Measurements from ENCODE around the gene BCL11B.
"Not testable (repeated sequence)": the region's sequence is repeated elsewhere in the genome, so short reads cannot be mapped to it uniquely, and the experiment has no call there.

BCL11B gene

DNA sequence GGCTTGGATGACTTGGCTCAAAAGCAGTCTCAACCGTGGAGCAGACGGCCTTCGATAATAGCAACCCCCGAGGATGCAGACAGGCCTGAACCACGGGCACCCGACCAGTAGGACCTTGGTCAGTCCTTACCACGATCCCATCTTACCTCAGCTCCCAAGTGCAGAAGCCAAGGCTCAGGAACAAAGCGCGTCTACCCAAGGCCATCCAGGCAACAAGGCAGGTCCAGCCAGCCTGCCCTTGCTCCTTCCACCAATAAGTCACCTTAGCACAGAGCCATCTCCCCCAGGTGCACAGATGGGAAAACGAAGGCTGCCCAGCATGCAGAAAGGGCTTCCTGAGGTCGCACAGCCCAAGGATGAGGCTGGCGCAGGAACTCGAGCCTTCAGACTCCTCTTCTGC is 77.3 kb downstream of the BCL11B start:
- no peak for DNase-seq

DNA sequence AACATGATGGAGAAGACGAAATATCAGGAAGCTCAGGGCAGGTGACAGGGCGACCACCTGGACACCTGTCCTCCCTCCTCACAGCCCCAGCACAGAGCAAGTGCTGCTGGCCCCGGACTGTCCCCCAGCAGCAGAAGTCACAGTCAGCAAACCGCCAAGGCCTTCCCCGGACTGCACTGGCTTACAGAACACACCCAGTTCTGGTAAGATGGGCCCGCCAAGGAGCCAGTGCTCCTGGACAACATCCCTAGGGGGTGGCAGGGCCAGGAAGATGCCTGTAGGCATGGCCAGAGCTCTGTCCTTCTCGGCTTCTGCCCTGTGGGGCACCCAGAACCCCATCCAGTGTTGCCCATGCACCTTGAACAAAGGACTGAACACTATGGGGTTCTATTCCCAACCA is 77.9 kb downstream of the BCL11B start:
- DNase-seq: no peak

DNA sequence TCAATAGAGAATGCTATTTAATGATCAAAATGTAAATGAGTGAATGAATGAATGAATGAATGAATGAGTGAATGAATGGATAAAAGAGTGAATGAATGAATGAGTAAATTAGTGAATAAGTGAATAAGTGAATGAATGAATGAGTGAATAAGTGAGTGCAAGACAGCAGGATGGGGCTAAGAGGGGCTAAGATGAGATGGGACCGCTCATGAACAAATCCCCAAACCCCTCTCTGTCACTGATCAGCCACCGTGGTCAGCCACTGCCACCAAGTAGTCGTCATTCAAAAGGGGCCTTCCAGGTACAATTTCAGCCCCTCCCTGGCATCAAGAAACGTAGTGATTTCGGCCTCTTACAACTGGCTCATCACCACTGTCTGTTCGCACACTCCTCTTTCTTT is 79.2 kb downstream of the BCL11B start:
- no peak for DNase-seq

DNA sequence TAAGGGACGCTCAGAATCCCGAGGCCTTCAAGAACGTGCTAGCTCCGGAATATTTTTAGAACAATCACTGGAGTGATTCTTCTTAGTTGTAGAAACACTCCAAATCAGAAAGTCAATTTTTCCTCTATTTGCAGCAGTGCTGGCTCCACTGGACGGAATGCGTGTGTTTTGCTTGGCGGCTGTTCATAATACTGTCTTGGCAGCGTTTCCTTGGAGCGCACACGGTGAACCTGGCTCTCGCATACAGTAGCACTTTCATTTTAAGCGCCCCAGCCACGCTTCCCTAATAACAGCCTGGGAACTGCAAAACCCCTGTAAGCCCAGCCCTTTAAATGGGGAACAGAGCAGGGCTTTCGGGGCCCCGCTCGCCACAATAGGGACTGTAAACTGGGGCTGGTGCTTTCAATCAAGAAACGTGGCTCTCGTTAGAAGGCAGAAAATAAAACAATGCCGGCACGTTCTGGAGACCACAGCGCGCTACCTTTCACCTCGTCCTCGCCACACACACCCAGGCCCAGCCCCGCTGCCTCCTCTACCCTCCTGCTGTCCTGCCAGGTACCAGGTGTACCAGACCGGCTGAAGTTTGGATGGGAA is 79.9 kb downstream of the BCL11B start:
- no peak for DNase-seq

DNA sequence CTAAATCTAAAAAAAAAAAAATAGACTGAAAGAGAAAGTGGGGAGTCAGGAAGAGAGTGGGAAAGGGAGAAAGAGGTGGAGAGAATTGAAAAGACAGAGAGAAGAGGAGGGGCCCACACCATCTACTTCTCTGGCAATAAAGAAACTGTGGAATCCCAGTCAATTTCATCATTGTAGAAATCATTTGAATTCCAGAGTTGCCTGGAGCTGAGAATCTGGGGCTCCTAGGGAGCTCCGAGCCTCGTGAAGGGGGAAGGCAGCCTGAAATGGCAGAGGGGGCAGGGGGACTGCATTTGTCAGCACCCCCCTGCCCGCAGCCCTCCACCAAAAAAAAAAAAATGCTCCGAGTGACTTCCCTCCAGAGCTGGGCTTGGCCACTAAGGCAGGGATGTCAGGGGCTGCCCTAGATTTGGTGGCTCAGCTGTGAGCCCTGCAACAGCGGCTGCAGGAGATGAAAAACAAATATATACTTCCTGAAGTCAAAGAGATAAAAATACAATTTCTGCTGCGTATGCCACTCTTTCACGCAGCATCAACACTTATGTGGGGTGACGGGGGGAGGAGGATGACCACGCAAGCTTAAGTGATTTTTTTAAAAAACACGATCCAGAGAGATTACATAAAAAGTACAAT is 80.5 kb downstream of the BCL11B start:
- DNase-seq: no peak

DNA sequence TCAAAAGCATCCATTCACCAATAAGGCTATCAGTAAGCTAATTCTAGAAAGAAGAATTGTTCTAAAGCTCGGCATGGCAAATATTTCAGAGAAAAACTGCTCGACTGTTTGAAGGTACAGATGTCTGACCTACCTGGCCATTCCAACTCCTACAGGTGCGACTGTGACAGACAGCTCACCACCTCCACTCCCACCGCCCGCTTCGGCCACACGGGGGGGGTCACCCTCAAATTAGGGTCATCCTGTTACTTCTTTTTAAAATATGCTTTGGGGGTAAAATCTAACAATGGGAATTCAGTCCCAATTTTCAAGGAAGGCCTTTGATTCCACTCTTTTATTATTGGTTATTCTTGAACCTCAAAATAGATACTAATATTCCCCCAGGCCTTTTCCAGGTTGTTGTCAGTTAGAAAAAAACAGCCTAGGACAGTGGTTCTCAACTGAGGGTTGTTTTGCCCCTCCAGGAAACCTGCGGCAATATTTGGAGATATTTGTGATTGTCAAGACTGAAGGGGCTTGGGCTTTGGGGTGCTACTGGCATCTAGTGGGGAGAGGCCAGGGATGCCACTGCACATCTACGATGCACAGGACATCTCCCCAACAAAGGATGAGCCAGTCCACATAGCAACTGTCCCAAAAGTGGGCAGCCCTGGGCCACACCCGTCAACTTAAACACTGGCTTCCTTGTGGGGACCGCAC is 81.2 kb downstream of the BCL11B start:
- DNase-seq: no peak

DNA sequence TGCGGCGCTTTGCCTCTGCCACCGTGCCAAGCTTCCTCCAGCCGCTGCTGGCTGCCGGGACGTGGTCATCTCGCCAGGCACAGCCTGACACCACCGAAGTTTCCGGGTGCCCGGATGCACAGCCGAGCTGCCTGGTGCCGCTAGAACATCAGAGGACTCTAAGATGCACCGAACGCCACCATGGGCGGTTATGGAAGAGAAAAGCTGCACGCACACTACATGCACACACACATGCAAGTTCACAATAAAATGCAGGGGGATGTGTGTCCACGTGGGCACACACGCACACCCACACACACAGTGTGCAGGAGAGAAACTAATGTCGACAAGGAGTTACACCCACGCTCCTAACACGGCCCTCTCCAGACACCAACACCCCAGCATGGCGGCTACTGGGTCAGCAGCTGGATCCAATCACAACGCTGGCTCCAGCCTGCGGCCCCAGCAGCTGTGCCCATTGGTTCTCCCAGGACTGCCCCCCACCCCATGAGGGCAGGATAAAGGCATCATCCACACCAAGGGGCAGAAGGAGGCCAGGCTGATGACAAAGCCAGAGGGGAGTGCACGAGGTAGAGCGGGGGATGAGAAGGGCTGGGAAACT is 82.7 kb downstream of the BCL11B start:
- DNase-seq: no peak

DNA sequence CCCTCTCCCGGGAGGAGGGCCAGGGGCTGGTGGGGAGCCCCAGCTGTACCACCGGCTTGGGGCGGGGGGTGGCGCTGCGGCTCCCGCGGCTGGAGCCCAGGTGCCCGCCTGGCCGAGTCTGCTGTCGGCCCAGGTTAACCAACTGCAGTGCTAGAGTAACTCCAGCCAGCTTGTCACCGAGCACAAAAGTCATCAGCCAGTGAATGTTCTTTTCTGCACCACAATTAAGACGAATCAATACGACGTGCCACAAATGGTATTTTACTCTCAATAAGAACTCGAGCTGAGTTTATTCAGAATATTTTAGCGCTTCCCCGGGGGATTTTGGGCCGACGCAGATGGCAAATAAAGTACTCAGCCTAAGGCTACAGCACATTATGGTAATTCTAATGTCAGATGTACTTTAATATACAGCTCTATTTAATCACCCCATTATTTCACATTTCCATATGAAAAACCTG is 83.2 kb downstream of the BCL11B start:
- DNase-seq: no peak

DNA sequence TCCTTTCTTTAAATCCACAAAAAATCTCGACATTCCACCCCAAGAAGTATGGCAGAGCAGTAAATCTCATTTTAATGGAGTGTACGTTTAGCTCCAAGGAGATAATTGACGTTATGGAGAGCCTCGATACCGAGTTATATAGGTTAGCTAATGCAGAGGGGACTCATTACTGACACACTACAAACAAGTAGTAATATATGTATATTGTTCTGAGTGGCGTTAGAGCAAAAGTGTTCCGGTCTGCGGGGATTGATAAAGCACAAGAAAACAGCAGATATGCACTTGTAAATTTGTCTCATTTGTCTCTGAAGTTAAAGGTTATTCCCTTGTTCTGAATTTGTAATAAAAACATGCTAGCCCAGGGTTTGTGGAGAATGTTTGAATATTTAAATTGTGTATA is 84.1 kb downstream of the BCL11B start:
- no peak for DNase-seq

DNA sequence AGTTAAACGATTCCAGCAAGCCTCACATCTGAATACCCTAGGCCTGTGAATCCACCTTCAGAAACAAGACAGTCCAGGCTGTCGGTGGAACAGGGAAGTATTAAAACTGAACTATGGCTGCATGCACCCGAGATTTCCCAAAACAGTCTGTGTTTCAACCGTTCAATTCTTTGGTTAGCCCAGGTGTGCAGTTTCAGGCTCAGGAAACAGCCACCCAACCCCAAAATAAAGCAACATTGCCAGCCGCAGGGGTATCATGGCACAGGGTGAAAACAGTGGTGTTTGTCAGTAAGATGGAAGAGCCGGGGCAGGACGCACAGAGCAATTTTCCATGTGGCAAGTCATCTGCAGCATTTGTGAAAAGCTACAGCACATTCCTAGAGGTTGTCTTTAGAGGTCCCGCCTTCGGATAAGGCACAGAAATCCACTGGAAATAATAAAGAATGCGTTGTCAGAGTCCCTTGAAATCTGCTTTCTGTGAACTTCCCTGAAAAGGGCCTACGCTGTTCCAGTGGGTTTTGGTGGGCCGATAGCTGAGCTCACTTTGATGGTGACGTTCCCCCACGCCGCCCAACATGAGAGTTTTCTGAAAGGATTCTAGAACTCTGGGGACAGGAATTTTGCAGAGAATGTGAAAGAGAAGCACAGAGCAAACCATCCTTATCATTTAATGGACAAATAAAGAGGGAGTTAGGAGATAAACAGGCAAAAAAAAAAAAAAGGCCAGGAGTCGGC is 84.9 kb downstream of the BCL11B start:
- no peak for DNase-seq

DNA sequence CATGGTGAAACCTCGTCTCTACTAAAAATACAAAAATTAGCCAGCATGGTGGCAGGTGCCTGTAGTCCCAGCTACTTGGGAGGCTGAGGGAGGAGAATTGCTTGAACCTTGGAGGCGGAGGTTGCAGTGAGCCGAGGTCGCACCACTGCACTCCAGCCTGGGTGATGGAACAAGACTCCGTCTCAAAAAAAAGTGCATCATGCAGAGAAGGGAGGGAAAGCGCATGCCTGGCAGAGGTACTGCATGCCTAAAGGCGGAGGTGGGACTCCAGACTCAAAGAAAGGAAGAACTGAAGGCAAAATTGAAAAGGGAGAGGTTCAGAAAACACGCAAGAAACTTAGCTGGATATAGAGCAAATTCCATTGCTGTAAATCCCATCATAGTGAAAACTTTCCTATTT is 85.7 kb downstream of the BCL11B start:
- DNase-seq: not testable (repeated sequence)

DNA sequence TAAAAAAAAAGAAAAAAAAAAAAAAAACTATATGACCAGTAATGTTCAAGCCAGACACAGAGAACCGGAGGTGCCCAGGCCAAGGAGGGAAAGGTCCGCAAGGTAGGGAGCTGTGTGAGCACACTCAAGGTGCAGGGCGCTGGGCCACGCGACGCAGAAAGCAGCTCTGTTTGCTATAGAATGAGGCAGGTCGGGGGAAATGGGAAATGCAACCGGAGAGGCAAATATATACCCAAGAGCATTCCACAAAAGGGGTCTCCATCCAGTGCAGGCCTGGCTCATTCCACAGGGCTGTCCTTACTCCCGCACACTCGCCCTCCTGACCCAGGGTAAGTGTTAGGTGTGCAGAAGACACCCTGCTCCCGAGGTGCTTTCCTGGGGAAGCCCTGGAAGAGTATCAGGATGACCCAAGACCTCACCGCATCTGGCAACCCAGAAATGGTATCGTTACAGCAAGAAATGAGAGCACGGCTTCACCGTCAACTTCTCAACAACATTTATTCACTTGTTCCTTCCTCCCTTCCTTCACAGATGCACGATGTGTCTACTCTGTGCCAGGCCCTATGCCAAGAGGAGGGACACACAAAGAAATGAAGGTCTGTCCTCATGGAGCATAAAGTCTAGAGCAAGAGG is 86.4 kb downstream of the BCL11B start:
- DNase-seq: no peak

DNA sequence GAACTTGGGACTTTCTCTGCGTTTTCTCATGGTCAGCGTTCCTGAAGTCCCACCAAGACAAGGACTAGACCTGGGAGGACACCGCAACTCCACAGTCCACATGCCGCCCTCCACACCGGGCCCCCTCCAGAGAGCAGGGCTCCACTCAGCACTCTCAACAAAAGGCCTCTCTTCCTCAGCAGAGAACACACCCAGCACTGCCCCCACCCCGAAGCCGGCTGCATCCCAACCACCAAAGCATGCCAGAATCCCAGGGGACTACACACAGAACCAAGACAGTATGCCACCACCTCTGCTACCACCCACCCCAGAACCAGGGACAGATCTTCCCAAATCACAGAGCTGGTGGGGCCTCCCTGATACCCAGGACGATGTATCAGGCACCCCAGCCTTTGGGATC is 88.3 kb downstream of the BCL11B start:
- no peak for DNase-seq

DNA sequence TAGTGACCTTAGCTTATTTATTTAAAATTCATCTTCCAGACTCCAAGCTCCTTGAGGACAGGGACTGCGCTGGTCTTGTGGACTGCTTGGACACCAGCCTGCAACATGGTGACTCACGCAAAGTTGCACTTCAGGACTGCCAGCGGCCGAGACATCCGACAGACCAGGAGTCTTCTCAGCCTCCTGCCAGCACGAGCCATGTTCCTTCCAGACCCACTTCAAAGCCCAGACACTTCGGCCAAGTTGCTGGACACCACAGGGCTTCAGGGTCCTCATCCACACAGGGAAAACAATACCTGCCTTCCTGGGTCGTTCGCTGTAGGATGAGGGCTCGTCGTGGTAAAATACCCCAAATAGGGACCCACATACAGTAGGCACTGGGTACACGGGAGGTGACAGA is 88.7 kb downstream of the BCL11B start:
- no peak for DNase-seq

DNA sequence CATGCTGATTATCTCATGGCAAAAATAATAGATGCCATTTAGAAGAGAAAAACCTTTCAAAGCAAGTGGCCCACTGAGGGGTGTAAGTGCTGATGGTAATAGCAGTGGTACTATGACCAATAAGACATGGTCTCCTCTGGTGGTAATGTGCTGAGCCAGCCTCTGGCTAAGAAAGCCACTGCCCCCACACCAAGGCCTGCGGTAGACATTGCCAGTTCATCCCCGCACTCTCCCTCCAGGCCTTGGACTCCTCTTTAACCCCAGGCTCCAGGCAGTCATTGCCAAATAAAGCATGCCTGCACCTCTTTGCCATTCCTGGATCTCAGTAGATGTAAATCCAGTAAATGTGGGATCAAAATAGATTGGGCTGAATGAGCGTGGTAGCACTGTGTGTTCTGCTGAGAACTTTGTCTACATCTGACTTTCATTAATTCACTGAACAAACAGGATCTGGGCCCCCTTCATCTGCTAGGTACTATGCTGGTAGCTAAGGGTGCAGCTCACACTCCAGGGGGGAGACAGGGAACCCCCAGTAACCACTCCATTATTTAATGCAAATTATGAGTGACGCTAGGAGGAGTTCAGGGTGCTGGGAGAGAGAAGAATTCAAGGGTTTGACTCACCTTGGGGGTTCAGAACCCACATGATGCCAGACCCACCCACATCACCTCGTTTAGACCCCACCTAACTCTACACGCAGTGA is 89.3 kb downstream of the BCL11B start:
- no peak for DNase-seq

DNA sequence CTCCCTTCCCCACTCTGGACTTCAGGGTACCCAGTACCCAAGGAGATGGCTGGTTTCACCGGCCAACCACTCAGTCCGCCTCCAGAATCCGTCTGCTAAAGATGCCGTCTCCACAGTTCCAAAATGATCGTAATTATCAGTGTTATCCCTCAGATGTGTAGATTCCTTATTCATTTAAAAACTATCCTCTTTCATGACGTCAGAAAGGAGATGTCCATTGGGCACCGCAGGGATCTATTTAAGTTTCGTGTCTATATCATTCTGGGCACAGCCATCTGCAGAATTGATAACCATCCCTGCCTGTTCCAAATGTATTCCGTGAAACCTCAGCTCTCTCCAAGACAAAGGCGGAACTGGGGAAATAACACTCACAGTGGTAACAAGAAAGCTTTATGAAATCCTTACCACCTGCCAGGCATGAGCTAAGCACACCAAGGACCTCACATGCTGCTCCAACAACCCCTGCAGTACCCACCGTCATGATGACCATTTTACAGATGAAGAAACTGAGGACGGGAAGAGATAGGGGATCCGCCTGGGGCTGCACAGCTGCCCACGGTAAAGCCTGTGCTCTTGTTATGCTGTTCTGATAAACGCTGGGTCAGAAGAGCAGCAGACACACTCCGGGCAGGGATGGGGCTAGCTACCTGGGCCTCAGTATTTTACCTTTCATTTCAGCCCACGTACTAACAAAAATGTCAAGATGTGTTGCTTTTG is 90.0 kb downstream of the BCL11B start:
- DNase-seq: no peak

DNA sequence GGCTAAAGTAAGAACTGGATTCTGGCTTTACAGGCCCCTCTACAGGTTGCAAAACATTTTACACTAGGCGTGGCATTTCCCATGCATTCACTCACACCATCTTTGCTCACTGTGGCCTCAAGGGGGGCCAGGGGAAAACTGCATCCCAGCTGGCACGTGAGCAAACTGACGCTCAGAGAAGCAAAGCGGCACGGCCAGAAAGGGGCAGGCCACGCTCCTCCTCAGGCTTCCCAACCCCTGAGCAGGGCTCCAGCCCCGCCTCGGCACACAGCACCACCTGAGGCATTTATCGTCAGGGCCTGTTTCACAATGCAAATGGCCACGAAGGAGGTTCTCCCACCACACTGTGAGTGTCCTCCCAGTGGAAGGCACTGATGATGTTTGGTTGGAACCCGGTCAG is 90.8 kb downstream of the BCL11B start:
- DNase-seq: no peak

DNA sequence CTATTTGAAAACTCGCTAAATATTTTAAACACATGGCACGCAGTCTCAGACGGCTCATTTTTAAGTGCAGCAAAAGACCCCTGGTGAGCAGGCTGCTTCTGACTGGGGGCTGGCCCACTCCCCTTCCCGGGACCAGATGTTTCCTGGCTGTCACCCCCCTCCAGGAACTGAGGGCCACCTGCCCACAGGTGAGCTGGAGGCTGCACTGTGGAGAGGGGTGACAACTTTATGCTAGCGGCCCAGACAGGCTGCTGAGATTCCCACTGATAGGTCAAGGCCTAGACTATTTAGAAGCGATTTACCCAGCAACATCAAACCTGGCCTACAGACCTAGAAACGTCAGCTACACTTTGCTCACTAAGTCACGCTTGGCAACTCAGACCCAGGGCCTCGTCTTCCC is 92.1 kb downstream of the BCL11B start:
- no peak for DNase-seq

DNA sequence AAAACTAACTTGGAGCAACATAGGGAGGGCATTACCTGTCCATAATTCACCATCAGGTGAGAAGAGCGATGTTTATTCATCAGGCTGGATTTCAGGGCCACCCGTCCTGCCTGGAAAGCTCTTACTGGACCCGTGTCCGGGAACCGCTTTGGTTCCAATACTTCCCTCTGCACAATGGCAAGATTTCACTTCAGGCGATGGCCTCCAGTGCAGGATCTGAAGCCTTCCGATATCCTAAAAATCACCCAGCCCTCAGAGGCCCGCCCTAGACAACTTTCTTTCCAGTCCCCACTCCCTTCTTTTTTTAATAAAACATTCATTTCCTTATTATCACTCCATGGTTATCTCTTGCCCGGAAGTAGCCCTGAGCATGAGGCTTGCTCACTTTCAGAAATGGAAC is 92.5 kb downstream of the BCL11B start:
- DNase-seq: no peak

DNA sequence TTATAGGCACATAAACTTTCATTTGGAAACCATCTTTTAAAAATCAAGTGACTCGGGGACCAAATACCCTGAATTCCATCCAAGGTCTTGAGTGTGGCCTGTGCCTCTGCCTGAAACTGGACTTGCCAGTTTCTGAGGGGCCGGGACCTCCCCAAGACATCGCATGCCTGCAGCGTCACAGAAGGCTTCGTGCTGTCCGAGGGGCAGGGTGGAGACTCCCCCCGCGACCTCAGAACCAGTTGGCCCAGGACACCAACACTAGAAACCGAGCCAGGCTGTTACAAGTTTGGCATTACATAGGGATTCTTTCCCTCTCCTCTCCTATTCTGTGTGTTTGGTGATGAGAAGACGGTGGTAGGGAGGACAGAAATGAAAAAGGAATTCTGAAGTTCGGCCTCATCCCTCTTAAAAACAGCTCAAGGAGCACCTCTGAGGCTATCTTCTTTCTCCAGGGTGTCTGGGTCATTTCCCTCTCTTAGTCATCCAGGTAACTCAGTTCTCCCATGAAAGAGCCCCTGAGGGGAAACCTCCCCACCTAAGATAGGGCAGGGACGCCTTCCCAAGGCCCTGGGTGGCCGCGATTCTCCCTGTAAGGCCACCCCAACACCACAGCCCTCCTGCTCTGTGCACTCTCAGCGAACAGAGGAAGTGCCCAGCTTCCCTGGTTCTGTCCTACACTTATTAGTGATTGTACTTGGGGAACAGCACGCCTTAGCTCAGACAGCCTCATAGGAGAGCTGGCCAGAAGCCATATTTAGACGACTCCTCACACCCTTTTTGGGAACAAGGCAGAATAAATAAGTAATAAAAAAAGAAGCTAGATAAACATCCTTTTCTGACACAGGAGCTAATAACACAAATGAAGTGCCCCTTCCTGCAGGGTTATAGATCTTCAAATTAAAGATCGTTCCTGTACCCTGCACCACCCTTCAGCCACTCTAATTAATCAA is 93.8 kb downstream of the BCL11B start:
- DNase-seq: no peak

All from NCI-H774 (cell line).